ENCODE measurements around the gene OR2K2.
A peak's percentile ranks its signal among the peaks of the same experiment; 100 is the strongest.
"Not testable (repeated sequence)": the region's sequence is repeated elsewhere in the genome, so short reads cannot be mapped to it uniquely, and the experiment has no call there.

OR2K2 gene

DNA sequence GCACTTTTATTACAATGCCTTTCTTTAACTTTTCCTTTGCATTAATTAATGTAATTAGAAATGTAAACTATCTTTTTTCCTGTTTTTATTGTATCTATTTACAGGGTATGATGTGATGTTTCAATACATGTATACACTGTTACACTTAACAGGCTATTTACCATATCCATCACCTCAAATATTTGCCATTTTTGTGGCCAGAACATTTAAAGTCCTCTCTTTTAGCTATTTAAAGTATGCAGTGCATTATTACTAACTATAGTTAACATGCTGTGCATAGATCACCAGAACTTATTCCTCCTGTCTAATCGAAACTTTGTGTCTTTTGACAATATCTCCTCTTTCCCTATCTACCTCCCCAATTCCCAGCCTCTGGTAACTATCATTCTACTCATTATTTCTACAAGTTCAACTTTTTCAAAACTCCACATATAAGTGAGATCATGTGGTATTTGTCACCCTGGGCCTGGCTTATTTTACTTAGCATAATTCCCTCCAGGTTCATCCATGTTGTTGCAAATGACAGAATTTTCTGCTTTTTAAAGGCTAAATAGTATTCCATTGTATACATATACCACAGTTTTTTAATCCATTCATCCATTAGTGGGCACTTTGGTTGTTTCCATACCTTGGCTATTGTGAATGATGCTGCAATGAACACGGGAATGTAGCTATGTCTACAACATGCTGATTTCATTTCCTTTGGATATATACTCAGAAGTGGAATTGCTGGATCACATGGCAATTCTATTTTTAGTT lies 32.8 kb downstream of the OR2K2 start:
- peak; percentile 4 to 55 (median 30) for DNase-seq

DNA sequence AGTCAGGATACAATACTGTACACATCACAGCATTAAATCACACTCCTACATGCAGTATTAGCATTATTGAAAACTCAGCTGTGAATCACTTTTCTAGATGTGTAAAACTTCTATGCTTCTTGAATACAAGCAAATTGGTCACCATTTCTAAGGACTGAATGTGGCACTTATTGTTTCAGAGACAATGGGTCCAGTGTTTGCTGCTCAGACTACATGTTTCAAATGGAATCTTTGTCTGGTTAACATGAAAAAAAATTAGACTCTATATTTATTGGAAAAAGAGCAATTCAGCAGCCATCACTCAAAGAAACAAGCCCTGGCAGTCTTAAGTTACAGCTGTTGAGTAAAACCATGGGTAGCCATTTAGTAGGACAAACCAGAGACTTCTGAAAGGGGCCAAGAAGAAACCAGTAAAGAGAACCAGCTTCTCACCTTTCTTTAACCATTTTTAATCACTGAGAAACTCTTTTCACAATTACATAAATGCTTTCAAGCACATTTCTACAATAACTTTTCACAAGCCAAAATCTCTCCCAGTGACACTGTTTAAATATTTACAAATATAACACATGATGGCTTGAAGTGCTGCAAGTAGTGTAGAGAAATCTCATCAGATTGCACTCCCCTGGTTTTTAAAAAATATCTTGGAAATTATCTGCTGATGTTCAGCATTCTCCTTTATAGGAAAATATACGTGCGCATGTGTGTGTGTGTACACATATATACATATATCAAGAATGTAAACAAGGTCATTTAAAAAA lies 35.2 kb downstream of the OR2K2 start:
- DNase-seq: no peak

DNA sequence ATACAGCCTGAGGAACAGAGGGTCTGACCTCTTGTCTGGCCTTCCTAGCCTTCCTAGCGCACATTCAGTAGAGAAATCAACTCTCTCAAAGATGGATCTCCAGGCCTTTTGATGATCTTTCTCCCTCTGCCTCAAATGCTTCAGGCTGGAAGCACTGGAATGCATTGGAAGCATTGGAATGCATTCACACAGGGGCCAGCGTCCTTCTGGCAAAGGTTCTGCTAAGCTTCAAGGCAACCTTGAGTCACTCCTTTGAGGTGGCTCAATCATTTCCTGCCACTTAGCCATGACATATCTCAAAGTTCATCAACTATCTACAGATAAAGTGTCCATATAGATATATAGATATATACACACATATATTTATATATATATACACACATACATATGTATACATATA lies 42.9 kb downstream of the OR2K2 start:
- DNase-seq: peak in 1 of 4 experiments; percentile 7

- peak in 3 of 4 experiments; percentile 7 to 67 (median 53) for DNase-seq
Observed at GRCh38 chr9:111284703-111285102, 45.3 kb downstream of the OR2K2 start.

GRCh38 chr9:111282845-111283244 lies 47.2 kb downstream of the OR2K2 start:
- DNase-seq: peak in 3 of 4 experiments; percentile 6 to 76 (median 76)

GRCh38 chr9:111280795-111281194 lies 49.2 kb downstream of the OR2K2 start:
- not testable (repeated sequence) for DNase-seq
